Measurements from ENCODE around the gene HDAC8. TPM values are rescaled to one million over a fixed set of nuclear protein-coding genes. Genes with fewer than 3 reads are reported as not detected.

Gene HDAC8
- total and polyA plus RNA-seq, 12 donors, result 32.1 to 232 (median 57.1) TPM

DNA sequence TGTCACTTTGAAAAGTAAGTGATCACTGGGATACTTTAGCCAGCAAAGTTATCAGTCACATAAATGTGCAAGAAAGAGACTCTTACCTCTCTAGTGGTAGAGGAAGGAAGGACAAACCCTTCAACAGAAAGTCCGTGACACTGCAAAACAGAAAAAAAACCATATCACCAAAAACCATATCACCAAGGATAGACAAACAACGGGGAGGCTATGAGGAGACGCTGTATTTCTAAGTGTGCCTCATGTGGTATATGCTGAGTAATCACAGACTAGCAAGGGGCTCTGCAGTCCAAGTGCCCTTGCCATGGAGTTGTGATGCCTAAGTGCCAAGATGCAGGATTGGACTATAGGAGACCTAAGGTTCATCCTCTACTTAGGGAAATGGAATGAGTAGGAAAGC is 11.5 kb upstream of the HDAC8 start:
- TF ChIP-seq, protein P1, sequence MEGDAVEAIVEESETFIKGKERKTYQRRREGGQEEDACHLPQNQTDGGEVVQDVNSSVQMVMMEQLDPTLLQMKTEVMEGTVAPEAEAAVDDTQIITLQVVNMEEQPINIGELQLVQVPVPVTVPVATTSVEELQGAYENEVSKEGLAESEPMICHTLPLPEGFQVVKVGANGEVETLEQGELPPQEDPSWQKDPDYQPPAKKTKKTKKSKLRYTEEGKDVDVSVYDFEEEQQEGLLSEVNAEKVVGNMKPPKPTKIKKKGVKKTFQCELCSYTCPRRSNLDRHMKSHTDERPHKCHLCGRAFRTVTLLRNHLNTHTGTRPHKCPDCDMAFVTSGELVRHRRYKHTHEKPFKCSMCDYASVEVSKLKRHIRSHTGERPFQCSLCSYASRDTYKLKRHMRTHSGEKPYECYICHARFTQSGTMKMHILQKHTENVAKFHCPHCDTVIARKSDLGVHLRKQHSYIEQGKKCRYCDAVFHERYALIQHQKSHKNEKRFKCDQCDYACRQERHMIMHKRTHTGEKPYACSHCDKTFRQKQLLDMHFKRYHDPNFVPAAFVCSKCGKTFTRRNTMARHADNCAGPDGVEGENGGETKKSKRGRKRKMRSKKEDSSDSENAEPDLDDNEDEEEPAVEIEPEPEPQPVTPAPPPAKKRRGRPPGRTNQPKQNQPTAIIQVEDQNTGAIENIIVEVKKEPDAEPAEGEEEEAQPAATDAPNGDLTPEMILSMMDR (IDR thresholded peaks at IDR 0.05), result no peak
- no peak for TF ChIP-seq POLR2A (IDR thresholded peaks at IDR 0.05)
- WGBS, 4 donors, result 80 to 97% (median 85%) methylated on average over 3 of the region's 3 CpGs
- no peak overlapping the region for H3K4me3 ChIP-seq
- no peaks in the 10 kb centered on the region for H3K27me3 ChIP-seq
- no peaks in the 10 kb centered on the region for H3K36me3 ChIP-seq (replicated peaks in 1 of 2)
- intact Hi-C loops (cut with DNase I), result no loop called here
- no peaks in the 10 kb centered on the region for H3K9me3 ChIP-seq (replicated peaks in 1 of 3)
- H3K27ac ChIP-seq, result no peak overlapping the region
- DNase-seq, result no peak
- no peaks in the 10 kb centered on the region for H3K4me1 ChIP-seq (replicated peaks in 1 of 2)

DNA sequence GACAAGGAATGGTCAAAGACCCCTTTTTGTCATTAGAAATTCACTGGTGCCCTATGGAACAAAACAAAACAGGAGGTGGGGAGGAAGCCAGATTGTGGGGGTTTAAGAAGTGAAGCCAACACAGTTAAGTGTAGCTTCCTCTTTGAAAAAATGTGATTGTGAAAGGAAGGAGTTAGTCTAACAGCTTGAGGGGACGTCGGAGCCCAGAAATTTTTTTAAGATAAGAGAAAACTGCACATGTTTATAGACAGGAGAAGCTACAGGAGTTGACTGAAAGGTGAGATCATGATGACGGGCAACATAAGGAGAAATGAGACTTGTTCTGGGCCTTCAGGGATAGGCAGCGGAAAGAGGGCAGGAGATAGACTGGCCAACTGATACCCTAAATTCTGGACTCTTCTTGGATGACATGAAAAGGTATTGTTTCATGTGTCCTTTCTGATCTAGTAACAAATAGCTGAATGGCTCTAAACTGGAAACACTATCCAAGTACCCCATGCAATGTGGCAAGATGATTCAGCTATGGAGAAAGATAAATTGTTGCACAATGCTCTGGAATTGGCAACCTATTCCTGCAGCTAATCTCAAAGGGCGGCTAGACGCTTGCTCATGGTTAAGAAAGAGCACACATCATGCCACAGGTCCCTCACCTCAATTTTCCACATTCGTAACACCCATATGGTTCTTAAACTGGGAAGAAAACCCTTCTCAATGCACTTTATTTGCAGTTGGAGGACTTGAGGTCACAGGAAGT is 3.7 kb upstream of the HDAC8 start:
- intact Hi-C loops (cut with DNase I), result no loop called here
- H3K4me1 ChIP-seq (replicated peaks in 1 of 2), result no peaks in the 10 kb centered on the region
- H3K9me3 ChIP-seq (replicated peaks in 1 of 3), result no peaks in the 10 kb centered on the region
- no peak overlapping the region for H3K4me3 ChIP-seq
- peak in 6 of 7 donors; percentile 48 to 66 (median 51) for DNase-seq
- no peaks in the 10 kb centered on the region for H3K36me3 ChIP-seq (replicated peaks in 1 of 2)
- WGBS, 4 donors, result 49 to 66% (median 53%) methylated on average over 7 of the region's 7 CpGs
- peaks cover 2% of the 10 kb centered on the region for H3K27me3 ChIP-seq
- TF ChIP-seq, protein P1 (IDR thresholded peaks at IDR 0.05), result no peak
- peak in 1 of 2 donors; percentile 10 for TF ChIP-seq POLR2A (IDR thresholded peaks at IDR 0.05)
- H3K27ac ChIP-seq, result peak overlapping the region in 3 of 5 donors; percentile 31 to 62 (median 55)

DNA sequence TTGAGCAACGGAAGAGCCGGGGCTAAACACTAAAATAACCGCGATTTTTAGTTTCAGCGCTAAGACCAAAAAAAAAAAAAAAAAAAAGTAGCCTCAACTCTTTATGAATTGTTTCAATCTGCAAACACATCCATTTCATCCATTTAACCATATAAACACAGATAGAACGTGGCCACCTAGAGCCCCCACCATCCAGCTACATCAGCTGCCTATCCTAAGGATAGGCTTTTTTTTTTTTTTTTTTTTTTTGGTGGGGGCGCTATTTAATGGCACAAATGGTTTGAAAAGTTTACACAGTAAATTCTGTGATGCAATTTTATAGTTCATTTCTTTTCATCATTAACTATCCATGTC is 492 bp upstream of the HDAC8 start:
- Histone ChIP-seq H3K27ac (no peak overlapping the region), H3K27me3 (peaks cover 2% of the 10 kb centered on the region), H3K36me3 (replicated peaks in 1 of 2) (peaks cover 0 to 2% of the 10 kb centered on the region in 2 donors), H3K4me3 (peak overlapping the region in 2 of 4 donors; percentile 38 to 74), H3K4me1 (replicated peaks in 1 of 2) (no peaks in the 10 kb centered on the region), H3K9me3 (replicated peaks in 1 of 3) (no peaks in the 10 kb centered on the region)
- DNase-seq, result no peak
- TF ChIP-seq POLR2A (IDR thresholded peaks at IDR 0.05), result no peak
- TF ChIP-seq, protein P1 (IDR thresholded peaks at IDR 0.05), result no peak
- 0 to 16% (median 6%) methylated on average over 7 of the region's 7 CpGs for WGBS, 4 donors
- intact Hi-C loops (cut with DNase I), result no loop called here

DNA sequence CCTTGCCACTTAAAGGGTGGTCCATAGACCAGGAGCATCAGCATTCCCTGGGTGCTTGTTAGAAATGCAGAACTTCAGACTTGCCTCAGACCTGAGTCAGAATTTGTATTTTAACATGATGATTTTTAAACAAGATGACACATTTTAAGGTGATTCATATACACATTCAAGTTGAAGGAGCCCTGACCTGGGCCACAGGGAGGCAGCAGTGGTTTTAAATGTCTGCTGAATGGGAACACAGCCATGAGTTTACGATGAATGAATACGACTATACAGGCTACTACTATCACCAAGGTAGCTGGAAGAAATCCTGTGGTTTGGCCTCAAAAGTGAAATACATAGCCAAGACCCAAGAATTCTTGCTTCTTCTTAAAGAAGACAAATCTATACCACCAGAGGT is 2.9 kb downstream of the HDAC8 start:
- peak in 4 of 7 donors; percentile 29 to 48 (median 34) for DNase-seq
- Histone ChIP-seq H3K4me1 (replicated peaks in 1 of 2) (no peaks in the 10 kb centered on the region), H3K4me3 (no peak overlapping the region), H3K27me3 (peaks cover 7% of the 10 kb centered on the region), H3K36me3 (replicated peaks in 1 of 2) (peaks cover 0 to 34% of the 10 kb centered on the region in 2 donors), H3K9me3 (replicated peaks in 1 of 3) (no peaks in the 10 kb centered on the region), H3K27ac (peak overlapping the region in 2 of 5 donors; percentile 38 to 57)
- intact Hi-C loops (cut with DNase I), result no loop called here
- WGBS, 4 donors, result 39 to 68% (median 56%) methylated on average over 2 of the region's 2 CpGs
- TF ChIP-seq, protein P1 (IDR thresholded peaks at IDR 0.05), result no peak
- no peak for TF ChIP-seq POLR2A (IDR thresholded peaks at IDR 0.05)

Data from adrenal gland (tissue), 12 donors.